ENCODE data around the gene KIAA1958.

DNA sequence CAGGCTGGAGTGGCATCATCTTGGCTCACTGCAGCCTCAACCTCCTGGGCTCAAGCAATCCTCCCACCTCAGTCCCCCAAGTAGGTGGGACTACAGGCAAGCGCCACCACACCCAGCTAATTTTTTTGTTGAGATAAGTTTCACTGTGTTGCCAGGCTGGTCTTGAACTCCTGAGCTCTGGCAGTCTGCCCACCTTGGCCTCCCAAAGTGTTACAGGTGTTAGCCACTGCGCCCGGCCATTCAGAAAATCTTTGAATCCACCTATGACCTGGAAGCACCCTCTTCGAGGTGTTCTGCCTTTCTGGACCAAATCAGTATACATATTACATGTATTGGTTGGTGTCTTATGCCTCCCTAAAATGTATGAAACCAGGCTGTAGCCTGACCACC is 61.4 kb downstream of the KIAA1958 start:
- TF ChIP-seq POLR2A (IDR thresholded peaks at IDR 0.05; ENCODE audit: low read depth, low read length) (no peak), RCOR1 (IDR thresholded peaks at IDR 0.05; ENCODE audit: insufficient replicate concordance, low read length) (no peak), SMC3 (IDR thresholded peaks at IDR 0.05; ENCODE audit: low read depth, low read length) (no peak), BHLHE40 (IDR thresholded peaks at IDR 0.05; ENCODE audit: low read depth, low read length) (no peak), RAD21 (IDR thresholded peaks at IDR 0.05; ENCODE audit: low read length) (no peak)
- TF ChIP-seq, protein P1, sequence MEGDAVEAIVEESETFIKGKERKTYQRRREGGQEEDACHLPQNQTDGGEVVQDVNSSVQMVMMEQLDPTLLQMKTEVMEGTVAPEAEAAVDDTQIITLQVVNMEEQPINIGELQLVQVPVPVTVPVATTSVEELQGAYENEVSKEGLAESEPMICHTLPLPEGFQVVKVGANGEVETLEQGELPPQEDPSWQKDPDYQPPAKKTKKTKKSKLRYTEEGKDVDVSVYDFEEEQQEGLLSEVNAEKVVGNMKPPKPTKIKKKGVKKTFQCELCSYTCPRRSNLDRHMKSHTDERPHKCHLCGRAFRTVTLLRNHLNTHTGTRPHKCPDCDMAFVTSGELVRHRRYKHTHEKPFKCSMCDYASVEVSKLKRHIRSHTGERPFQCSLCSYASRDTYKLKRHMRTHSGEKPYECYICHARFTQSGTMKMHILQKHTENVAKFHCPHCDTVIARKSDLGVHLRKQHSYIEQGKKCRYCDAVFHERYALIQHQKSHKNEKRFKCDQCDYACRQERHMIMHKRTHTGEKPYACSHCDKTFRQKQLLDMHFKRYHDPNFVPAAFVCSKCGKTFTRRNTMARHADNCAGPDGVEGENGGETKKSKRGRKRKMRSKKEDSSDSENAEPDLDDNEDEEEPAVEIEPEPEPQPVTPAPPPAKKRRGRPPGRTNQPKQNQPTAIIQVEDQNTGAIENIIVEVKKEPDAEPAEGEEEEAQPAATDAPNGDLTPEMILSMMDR (conservative IDR thresholded peaks at IDR 0.05; ENCODE audit: low read depth, low read length): no peak
